Measurements from ENCODE around the gene ZNF57.
"Not testable (repeated sequence)": the region's sequence is repeated elsewhere in the genome, so short reads cannot be mapped to it uniquely, and the experiment has no call there.

The ZNF57 gene

DNA sequence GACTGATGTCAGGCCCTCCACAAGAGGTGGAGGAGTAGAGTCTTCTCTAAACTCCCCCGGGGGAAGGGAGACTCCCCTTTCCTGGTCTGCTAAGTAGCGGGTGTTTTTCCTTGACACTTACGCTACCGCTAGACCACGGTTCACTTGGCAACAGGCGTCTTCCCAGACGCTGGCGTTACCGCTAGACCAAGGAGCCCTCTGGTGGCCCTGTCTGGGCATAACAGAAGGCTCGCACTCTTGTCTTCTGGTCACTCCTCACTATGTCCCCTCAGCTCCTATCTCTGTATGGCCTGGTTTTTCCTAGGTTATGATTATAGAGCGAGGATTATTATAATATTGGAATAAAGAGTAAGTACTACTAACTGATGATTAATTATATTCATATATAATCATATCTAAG is 28.6 kb upstream of the ZNF57 start:
- H3K27me3 ChIP-seq (ENCODE audit: control insufficient read depth, insufficient read depth, low read length); H3K9ac ChIP-seq (ENCODE audit: low read length); H3K36me3 ChIP-seq (ENCODE audit: control insufficient read depth, insufficient read depth, low read length); H3K9me3 ChIP-seq (ENCODE audit: control insufficient read depth, low read length); H3K4me1 ChIP-seq (ENCODE audit: control insufficient read depth, insufficient read depth, low read length); H3K4me3 ChIP-seq (ENCODE audit: low read length): not testable (repeated sequence)

DNA sequence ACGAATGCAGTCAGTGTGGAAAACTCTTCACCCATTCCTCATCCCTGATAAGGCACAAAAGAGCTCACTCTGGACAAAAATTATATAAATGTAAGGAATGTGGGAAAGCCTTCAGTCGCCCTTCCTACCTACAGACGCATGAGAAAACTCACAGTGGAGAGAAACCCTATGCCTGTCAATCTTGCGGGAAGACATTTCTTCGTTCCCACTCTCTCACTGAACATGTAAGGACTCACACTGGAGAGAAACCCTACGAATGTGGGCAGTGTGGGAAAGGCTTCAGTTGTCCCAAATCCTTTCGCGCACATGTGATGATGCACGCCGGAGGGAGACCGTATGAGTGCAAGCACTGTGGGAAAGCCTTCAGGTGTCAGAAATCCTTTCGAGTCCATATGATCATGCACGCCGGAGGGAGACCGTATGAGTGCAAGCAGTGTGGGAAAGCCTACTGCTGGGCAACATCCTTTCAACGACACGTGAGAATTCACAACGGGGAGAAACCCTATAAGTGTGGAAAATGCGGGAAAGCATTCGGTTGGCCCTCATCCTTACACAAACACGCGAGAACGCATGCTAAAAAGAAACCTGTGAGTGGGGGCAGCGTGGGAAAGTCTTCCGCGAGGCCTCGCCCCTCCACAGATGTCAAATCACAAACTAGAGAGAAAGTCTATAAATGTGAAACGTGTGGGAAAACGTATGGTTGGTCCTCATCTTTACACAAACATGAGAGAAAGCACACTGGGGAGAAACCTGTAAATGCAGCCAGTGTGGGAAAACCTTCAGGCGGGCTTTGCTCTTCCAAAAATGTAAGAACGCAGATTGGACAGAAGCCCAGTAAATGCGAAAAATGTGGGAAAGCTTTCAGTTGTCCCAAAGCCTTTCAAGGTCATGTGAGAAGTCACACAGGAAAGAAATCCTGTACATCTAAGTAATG is 23.1 kb upstream of the ZNF57 start:
- peaks cover 9% of the 10 kb centered on the region for H3K9me3 ChIP-seq (ENCODE audit: control insufficient read depth, low read length)
- no peak overlapping the region for H3K9ac ChIP-seq (ENCODE audit: low read length)

DNA sequence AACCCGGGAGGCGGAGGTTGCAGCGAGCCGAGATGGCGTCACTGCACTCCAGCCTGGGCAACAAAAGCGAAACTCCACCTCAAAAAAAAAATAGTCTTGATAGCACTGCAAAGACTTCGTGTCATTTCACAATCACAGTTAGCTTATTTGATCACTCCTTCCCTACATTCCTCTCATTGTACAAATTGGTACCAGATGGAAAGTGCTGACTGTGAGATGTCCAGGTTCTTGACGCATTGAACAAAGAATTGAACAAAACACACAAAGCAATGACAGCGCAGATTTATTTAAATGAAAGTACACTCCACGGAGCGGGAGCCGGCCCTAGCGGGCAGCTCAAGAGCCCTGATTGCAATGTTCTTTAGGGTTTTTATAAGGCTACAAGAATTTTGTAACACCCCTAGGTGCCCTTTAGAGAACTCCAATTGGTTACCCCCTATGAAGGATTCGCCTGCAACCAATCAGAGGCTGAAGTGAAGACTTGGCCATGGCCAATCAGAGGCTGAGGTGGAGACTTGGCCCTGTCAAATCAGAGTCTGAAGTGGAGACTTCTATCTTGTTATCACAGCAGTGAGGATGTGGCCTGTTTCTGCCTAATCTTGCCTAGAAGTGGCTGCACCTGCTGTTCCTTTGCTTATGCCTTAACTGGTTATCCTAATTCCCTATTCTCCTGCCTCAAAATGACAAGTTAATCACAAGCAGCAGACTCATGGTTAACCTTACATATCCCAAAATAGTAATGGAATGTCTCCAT is 16.9 kb upstream of the ZNF57 start:
- H3K36me3 ChIP-seq (ENCODE audit: control insufficient read depth, insufficient read depth, low read length), result no peaks in the 10 kb centered on the region
- no peak overlapping the region for H3K9ac ChIP-seq (ENCODE audit: low read length)

More for the DNA sequence above, 23.1 kb upstream of the ZNF57 start:
- Histone ChIP-seq H3K4me1 (ENCODE audit: control insufficient read depth, insufficient read depth, low read length) (no peaks in the 10 kb centered on the region), H3K27me3 (ENCODE audit: control insufficient read depth, insufficient read depth, low read length) (no peaks in the 10 kb centered on the region), H3K4me3 (ENCODE audit: low read length) (no peak overlapping the region), H3K36me3 (ENCODE audit: control insufficient read depth, insufficient read depth, low read length) (no peaks in the 10 kb centered on the region)

DNA sequence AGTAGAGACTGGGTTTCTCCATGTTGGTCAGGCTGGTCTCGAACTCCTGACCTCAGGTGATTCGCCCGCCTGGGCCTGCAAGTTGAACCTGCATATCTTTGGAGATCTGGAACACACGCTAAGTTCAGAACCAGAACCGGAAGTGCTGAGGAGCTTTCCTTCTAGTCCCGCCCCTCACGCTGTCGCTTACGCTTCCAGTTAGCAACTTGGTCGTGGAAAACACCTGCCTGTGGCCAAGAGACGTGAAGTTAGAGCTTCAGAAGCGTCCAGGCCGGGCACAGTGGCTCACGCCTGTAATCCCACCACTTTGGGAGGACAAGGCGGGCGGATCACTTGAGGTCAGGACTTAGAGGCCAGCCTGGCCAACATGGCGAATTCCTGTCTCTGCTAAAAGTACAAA is 15.0 kb upstream of the ZNF57 start:
- Histone ChIP-seq H3K9ac (ENCODE audit: low read length) (no peak overlapping the region), H3K4me1 (ENCODE audit: control insufficient read depth, insufficient read depth, low read length) (no peaks in the 10 kb centered on the region), H3K9me3 (ENCODE audit: control insufficient read depth, low read length) (no peaks in the 10 kb centered on the region), H3K36me3 (ENCODE audit: control insufficient read depth, insufficient read depth, low read length) (no peaks in the 10 kb centered on the region), H3K4me3 (ENCODE audit: low read length) (no peak overlapping the region), H3K27me3 (ENCODE audit: control insufficient read depth, insufficient read depth, low read length) (no peaks in the 10 kb centered on the region)

More for the DNA sequence above, 16.9 kb upstream of the ZNF57 start:
- H3K9me3 ChIP-seq (ENCODE audit: control insufficient read depth, low read length), result no peaks in the 10 kb centered on the region
- no peaks in the 10 kb centered on the region for H3K27me3 ChIP-seq (ENCODE audit: control insufficient read depth, insufficient read depth, low read length)
- no peaks in the 10 kb centered on the region for H3K4me1 ChIP-seq (ENCODE audit: control insufficient read depth, insufficient read depth, low read length)
- no peak overlapping the region for H3K4me3 ChIP-seq (ENCODE audit: low read length)

DNA sequence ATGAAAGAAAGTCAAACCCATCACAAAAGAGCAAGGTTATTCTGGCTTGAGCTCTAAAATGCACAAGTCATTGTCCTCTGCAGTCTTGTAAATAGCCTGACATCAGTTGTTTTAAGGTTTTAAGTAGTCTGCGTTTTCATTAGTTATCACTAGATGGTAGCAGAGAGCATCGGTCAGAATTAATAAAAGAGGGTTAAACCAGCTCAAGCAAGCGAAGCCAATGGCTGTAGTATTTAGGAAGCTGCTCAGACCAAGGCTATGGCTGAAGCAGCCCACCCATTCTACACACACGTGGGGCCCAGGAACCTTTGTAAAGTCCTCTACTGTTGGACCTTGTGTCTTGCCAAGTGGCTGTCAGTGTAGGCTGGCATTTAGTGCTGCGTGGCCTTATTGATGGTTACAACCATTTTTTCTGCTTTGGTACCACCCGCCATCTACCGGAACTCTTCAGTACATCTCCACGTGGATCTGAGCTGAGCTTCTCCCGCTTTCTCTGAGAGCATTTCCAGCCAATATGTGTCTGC is 13.3 kb upstream of the ZNF57 start:
- no peaks in the 10 kb centered on the region for H3K4me1 ChIP-seq (ENCODE audit: control insufficient read depth, insufficient read depth, low read length)
- no peak overlapping the region for H3K4me3 ChIP-seq (ENCODE audit: low read length)
- H3K36me3 ChIP-seq (ENCODE audit: control insufficient read depth, insufficient read depth, low read length), result no peaks in the 10 kb centered on the region
- H3K9me3 ChIP-seq (ENCODE audit: control insufficient read depth, low read length), result no peaks in the 10 kb centered on the region
- H3K9ac ChIP-seq (ENCODE audit: low read length), result no peak overlapping the region
- H3K27me3 ChIP-seq (ENCODE audit: control insufficient read depth, insufficient read depth, low read length), result no peaks in the 10 kb centered on the region

DNA sequence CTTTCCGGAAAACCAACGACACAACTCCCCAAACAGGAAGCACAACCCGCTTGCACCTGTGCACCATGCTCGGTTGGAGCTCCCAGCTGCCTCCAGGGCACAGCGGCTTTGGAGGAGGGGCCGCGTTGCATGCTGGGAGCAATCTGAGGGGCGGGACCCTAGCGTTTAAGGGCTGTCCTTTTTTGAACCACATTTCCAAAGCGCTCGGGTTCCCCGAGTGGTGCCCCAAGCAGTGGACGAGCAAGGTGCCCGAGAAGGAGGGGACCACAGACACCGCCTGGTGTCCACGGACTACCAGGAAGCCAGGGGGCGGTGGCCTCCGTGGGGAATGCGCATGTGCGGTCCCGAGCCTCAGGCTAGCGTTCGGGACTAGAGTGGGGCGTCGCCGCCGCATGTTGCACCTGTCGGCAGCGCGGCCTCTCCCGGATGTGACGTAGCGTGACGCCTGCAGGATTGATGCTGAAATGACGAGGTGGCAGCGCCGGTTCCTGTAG is 11.9 kb upstream of the ZNF57 start:
- H3K4me1 ChIP-seq (ENCODE audit: control insufficient read depth, insufficient read depth, low read length), result no peaks in the 10 kb centered on the region
- no peak overlapping the region for H3K9ac ChIP-seq (ENCODE audit: low read length)
- no peak overlapping the region for H3K4me3 ChIP-seq (ENCODE audit: low read length)
- H3K27me3 ChIP-seq (ENCODE audit: control insufficient read depth, insufficient read depth, low read length), result no peaks in the 10 kb centered on the region
- no peaks in the 10 kb centered on the region for H3K36me3 ChIP-seq (ENCODE audit: control insufficient read depth, insufficient read depth, low read length)
- no peaks in the 10 kb centered on the region for H3K9me3 ChIP-seq (ENCODE audit: control insufficient read depth, low read length)

DNA sequence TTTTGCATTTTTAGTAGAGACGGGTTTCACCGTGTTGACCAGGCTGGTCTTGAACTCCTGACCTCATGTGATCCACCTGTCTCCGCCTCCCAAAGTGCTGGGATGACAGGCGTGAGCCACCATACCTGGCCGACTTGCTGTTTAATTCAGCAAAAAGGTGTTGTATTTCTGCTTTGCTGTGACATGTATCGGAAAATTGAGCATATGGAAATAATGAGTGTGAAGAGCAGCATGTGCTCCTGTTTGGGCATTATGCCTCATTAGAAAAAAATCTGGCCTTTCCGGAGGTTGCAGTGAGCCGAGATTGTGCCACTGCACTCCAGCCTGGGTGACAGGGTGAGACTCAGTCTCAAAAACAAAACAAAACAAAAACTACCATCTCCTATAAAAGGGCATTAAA is 10.2 kb upstream of the ZNF57 start:
- H3K36me3 ChIP-seq (ENCODE audit: control insufficient read depth, insufficient read depth, low read length); H3K27me3 ChIP-seq (ENCODE audit: control insufficient read depth, insufficient read depth, low read length); H3K4me1 ChIP-seq (ENCODE audit: control insufficient read depth, insufficient read depth, low read length); H3K4me3 ChIP-seq (ENCODE audit: low read length); H3K9me3 ChIP-seq (ENCODE audit: control insufficient read depth, low read length); H3K9ac ChIP-seq (ENCODE audit: low read length): not testable (repeated sequence)

DNA sequence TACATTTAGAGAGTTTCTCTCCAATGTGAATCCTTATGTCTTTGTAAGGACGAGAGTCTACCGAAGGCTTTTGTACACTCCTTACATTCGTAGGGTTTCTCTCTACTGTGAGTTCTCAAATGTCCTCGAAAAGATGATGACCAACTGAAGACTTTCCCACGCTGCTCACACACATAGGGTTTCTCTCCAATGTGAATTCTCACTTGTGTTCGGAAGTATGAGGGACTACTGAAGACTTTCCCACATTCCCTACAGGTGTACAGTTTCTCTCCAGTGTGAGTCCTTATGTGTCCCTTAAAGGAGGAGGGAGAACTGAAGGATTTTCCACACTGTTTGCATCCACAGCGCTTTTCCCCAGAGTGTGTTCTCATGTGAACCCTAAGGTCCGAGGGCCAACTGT is 4.0 kb upstream of the ZNF57 start:
- H3K9me3 ChIP-seq (ENCODE audit: control insufficient read depth, low read length), result no peaks in the 10 kb centered on the region
- H3K36me3 ChIP-seq (ENCODE audit: control insufficient read depth, insufficient read depth, low read length), result no peaks in the 10 kb centered on the region
- no peak overlapping the region for H3K9ac ChIP-seq (ENCODE audit: low read length)
- H3K27me3 ChIP-seq (ENCODE audit: control insufficient read depth, insufficient read depth, low read length), result no peaks in the 10 kb centered on the region
- peaks cover under 1% of the 10 kb centered on the region for H3K4me1 ChIP-seq (ENCODE audit: control insufficient read depth, insufficient read depth, low read length)
- no peak overlapping the region for H3K4me3 ChIP-seq (ENCODE audit: low read length)

DNA sequence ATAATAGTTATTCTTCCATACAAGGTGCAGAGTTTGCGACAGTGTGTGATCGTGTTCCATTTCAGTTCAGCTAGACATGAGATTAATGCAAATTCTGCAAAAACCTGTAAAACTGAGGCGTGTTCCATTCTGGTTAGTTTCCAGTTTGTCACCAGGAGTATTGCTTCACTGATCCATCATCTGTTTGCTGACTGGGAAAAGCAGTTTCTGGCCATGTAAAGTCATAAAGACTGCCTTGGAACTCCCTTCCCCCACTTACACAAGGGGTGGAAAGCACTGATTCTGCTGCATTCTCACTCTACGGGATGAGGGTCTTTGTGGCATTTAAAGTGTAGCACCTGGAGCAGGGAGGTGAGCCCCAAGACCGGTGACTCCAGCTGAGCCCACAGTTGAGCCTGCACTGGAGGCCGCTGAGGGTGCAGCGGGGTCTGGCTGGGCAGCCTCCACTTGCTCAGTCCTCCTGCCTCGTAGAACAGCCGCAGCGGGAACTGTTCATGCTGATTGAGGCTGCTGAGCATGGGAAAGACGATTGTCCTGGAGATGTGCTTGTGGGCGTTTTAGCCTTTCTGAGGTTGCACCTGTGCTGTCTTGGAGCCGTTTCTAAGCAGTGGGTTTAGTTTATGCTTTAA is 2.0 kb downstream of the ZNF57 start:
- peaks cover 21% of the 10 kb centered on the region for H3K4me1 ChIP-seq (ENCODE audit: control insufficient read depth, insufficient read depth, low read length)
- H3K9ac ChIP-seq (ENCODE audit: low read length), result no peak overlapping the region
- H3K9me3 ChIP-seq (ENCODE audit: control insufficient read depth, low read length), result no peaks in the 10 kb centered on the region
- no peaks in the 10 kb centered on the region for H3K27me3 ChIP-seq (ENCODE audit: control insufficient read depth, insufficient read depth, low read length)
- H3K4me3 ChIP-seq (ENCODE audit: low read length), result no peak overlapping the region
- no peaks in the 10 kb centered on the region for H3K36me3 ChIP-seq (ENCODE audit: control insufficient read depth, insufficient read depth, low read length)

DNA sequence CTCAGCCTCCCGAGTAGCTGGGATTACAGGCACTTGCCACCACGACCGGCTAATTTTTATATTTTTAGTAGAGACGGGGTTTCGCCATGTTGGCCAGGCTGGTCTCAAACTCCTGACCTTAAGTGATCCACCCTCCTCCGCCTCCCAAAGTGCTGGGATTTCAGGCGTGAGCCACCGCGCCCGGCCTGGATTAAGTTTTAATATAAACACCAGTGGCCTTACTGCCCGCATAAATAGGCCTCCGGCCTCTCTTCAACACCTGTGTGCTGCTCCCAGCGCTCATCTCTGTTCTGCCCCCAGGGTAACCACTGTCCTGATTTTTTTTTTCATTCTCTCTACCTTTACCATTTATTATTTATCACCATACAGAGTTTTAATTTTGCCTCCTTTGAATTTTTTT is 2.6 kb downstream of the ZNF57 start:
- H3K27me3 ChIP-seq (ENCODE audit: control insufficient read depth, insufficient read depth, low read length); H3K36me3 ChIP-seq (ENCODE audit: control insufficient read depth, insufficient read depth, low read length); H3K4me3 ChIP-seq (ENCODE audit: low read length); H3K9ac ChIP-seq (ENCODE audit: low read length); H3K9me3 ChIP-seq (ENCODE audit: control insufficient read depth, low read length): not testable (repeated sequence)
- peaks cover 21% of the 10 kb centered on the region for H3K4me1 ChIP-seq (ENCODE audit: control insufficient read depth, insufficient read depth, low read length)

DNA sequence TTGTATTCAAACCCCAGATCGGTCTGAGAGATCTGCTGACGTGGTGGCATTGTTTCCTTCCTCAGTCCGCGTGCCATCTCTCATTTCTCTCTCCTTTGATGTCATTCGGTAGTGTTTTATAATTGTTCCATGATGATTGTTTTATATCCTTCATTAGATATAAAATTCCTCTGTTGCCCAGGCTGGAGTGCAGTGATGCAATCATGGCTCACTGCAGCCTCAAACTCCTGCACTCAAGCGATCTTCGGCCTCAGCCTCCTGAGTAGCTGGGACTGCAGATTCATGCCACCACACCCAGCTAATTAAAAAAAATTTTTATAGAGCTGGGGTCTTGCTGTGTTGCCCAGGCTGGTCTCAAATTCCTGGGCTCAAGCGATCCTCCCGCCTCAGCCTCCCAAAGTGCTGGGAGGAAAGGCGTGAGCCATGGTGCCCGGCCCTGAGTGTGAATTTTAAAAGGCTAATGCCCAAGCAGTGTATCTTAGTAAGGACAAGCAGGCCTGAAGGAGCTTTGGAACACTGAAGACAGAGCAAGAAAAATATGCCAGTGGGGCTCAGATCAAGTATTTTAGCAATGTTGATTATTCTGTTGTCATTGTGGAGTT is 5.3 kb downstream of the ZNF57 start:
- H3K4me1 ChIP-seq (ENCODE audit: control insufficient read depth, insufficient read depth, low read length), result peaks cover 26% of the 10 kb centered on the region
- no peak overlapping the region for H3K9ac ChIP-seq (ENCODE audit: low read length)

More for the DNA sequence above, 5.3 kb downstream of the ZNF57 start:
- H3K27me3 ChIP-seq (ENCODE audit: control insufficient read depth, insufficient read depth, low read length), result no peaks in the 10 kb centered on the region
- H3K9me3 ChIP-seq (ENCODE audit: control insufficient read depth, low read length), result no peaks in the 10 kb centered on the region
- no peak overlapping the region for H3K4me3 ChIP-seq (ENCODE audit: low read length)
- no peaks in the 10 kb centered on the region for H3K36me3 ChIP-seq (ENCODE audit: control insufficient read depth, insufficient read depth, low read length)

All from mucosa of stomach (tissue), 1 donor.